Epidermal melanocyte (primary cell): ENCODE data around the gene RACK1.
"Not testable (repeated sequence)": the region's sequence is repeated elsewhere in the genome, so short reads cannot be mapped to it uniquely, and the experiment has no call there.

Experiments used
- DNase-seq: peaks from one replicate; pipeline ENCODE4 v3.0.0; 2011; ENCODE audit warnings: low spot score; ENCODE audit not compliant: insufficient read length

The RACK1 gene

GRCh38 chr5:181243564-181244343 lies at the start of gene RACK1:
RACK1 (minus strand) TSS chr5:181243906; CDS start chr5:181243800, 106 bp downstream.
- DNase-seq = peak; percentile 89

- DNase-seq = not testable (repeated sequence)
Measured at GRCh38 chr5:181287331-181287730, 43.6 kb upstream of the RACK1 start.

- DNase-seq = not testable (repeated sequence)
Measured at GRCh38 chr5:181285962-181286705, 42.4 kb upstream of the RACK1 start.

- DNase-seq = not testable (repeated sequence)
Measured at GRCh38 chr5:181283841-181284755, 40.4 kb upstream of the RACK1 start.

GRCh38 chr5:181283347-181283746 lies 39.6 kb upstream of the RACK1 start:
- DNase-seq = no peak

- DNase-seq = no peak
Measured at GRCh38 chr5:181282874-181283273, 39.2 kb upstream of the RACK1 start.

GRCh38 chr5:181282415-181282814 lies 38.7 kb upstream of the RACK1 start:
- DNase-seq = not testable (repeated sequence)

- DNase-seq = no peak
Measured at GRCh38 chr5:181281984-181282316, 38.2 kb upstream of the RACK1 start.

- DNase-seq = no peak
Measured at GRCh38 chr5:181281077-181281983, 37.6 kb upstream of the RACK1 start.

- DNase-seq = no peak
Measured at GRCh38 chr5:181280251-181280762, 36.6 kb upstream of the RACK1 start.

- DNase-seq = not testable (repeated sequence)
Measured at GRCh38 chr5:181273433-181273744, 29.7 kb upstream of the RACK1 start.

GRCh38 chr5:181271081-181271480 lies 27.4 kb upstream of the RACK1 start:
- no peak for DNase-seq

- DNase-seq = not testable (repeated sequence)
Measured at GRCh38 chr5:181267907-181268306, 24.2 kb upstream of the RACK1 start.

- not testable (repeated sequence) for DNase-seq
Measured at GRCh38 chr5:181267291-181267904, 23.7 kb upstream of the RACK1 start.

GRCh38 chr5:181265092-181265671 lies 21.5 kb upstream of the RACK1 start:
- DNase-seq = no peak

GRCh38 chr5:181263633-181264032 lies 19.9 kb upstream of the RACK1 start:
- DNase-seq = no peak

GRCh38 chr5:181261320-181262049 lies 17.8 kb upstream of the RACK1 start:
- DNase-seq = no peak

GRCh38 chr5:181260720-181261319 lies 17.1 kb upstream of the RACK1 start, which contains the start of gene TRIM52:
TRIM52 (minus strand) TSS chr5:181261143; CDS start chr5:181260813, 330 bp downstream.
- DNase-seq = peak; percentile 66
